ENCODE data around the gene UBAP1L. TPM values are rescaled to one million over a fixed set of nuclear protein-coding genes. Genes with fewer than 3 reads are reported as not detected.

UBAP1L gene
- polyA plus RNA-seq, 4 donors, result 1.5 to 5.8 (median 4.5) TPM

- H3K4me3 ChIP-seq (ENCODE audit: low read depth in 1 of 3, low read length in 3 of 3), result no peak overlapping the region
- peaks cover 0 to 4% (median 0%) of the 10 kb centered on the region in 3 donors for H3K27me3 ChIP-seq (ENCODE audit: control insufficient read depth in 3 of 3, insufficient read depth in 3 of 3, low read length in 3 of 3)
- peak overlapping the region in 1 of 3 donors; percentile 28 for H3K27ac ChIP-seq (ENCODE audit: low read depth in 1 of 3, low read length in 2 of 3)
- no peaks in the 10 kb centered on the region for H3K9me3 ChIP-seq (ENCODE audit: control insufficient read depth in 2 of 2, insufficient read depth in 1 of 2, low read depth in 1 of 2, low read length in 1 of 2)
- WGBS, 3 donors, result 78 to 85% (median 83%) methylated on average over 7 of the region's 7 CpGs
- H3K36me3 ChIP-seq (ENCODE audit: control insufficient read depth in 3 of 3, insufficient read depth in 2 of 3, low read depth in 1 of 3, low read length in 3 of 3), result no peaks in the 10 kb centered on the region
- FAIRE-seq, result no peak
- DNase-seq, result peak in 1 of 2 donors; percentile 79
- peaks cover 0 to 64% (median 19%) of the 10 kb centered on the region in 3 donors for H3K4me1 ChIP-seq (ENCODE audit: control insufficient read depth in 3 of 3, insufficient read depth in 2 of 3, low read depth in 1 of 3, low read length in 2 of 3)
These were observed 30.3 kb downstream of the UBAP1L start for GRCh38 chr15:65084500-65085206.

GRCh38 chr15:65083262-65083701 is 31.7 kb downstream of the UBAP1L start:
- DNase-seq (peak in 1 of 2 donors; percentile 54), FAIRE-seq (no peak)
- H3K36me3 ChIP-seq (ENCODE audit: control insufficient read depth in 3 of 3, insufficient read depth in 2 of 3, low read depth in 1 of 3, low read length in 3 of 3), result no peaks in the 10 kb centered on the region
- H3K9me3 ChIP-seq (ENCODE audit: control insufficient read depth in 2 of 2, insufficient read depth in 1 of 2, low read depth in 1 of 2, low read length in 1 of 2), result no peaks in the 10 kb centered on the region
- WGBS, 3 donors, result 50 to 69% (median 66%) methylated on average over 7 of the region's 7 CpGs
- peaks cover 0 to 51% (median 16%) of the 10 kb centered on the region in 3 donors for H3K4me1 ChIP-seq (ENCODE audit: control insufficient read depth in 3 of 3, insufficient read depth in 2 of 3, low read depth in 1 of 3, low read length in 2 of 3)
- H3K27ac ChIP-seq (ENCODE audit: low read depth in 1 of 3, low read length in 2 of 3), result no peak overlapping the region
- peaks cover 0 to 4% (median 0%) of the 10 kb centered on the region in 3 donors for H3K27me3 ChIP-seq (ENCODE audit: control insufficient read depth in 3 of 3, insufficient read depth in 3 of 3, low read length in 3 of 3)
- no peak overlapping the region for H3K4me3 ChIP-seq (ENCODE audit: low read depth in 1 of 3, low read length in 3 of 3)

- no peak overlapping the region for H3K4me3 ChIP-seq (ENCODE audit: low read depth in 1 of 3, low read length in 3 of 3)
- 6 to 12% (median 7%) methylated on average over 7 of the region's 7 CpGs for WGBS, 3 donors
- H3K9me3 ChIP-seq (ENCODE audit: control insufficient read depth in 2 of 2, insufficient read depth in 1 of 2, low read depth in 1 of 2, low read length in 1 of 2), result no peaks in the 10 kb centered on the region
- peaks cover 0 to 46% (median 12%) of the 10 kb centered on the region in 3 donors for H3K4me1 ChIP-seq (ENCODE audit: control insufficient read depth in 3 of 3, insufficient read depth in 2 of 3, low read depth in 1 of 3, low read length in 2 of 3)
- DNase-seq (peak; percentile 75 to 79), FAIRE-seq (no peak)
- H3K36me3 ChIP-seq (ENCODE audit: control insufficient read depth in 3 of 3, insufficient read depth in 2 of 3, low read depth in 1 of 3, low read length in 3 of 3), result no peaks in the 10 kb centered on the region
- H3K27me3 ChIP-seq (ENCODE audit: control insufficient read depth in 3 of 3, insufficient read depth in 3 of 3, low read length in 3 of 3), result peaks cover 0 to 8% (median 0%) of the 10 kb centered on the region in 3 donors
- no peak overlapping the region for H3K27ac ChIP-seq (ENCODE audit: low read depth in 1 of 3, low read length in 2 of 3)
These were observed 32.6 kb downstream of the UBAP1L start for GRCh38 chr15:65082303-65082953.

GRCh38 chr15:65081758-65082157 is 33.2 kb downstream of the UBAP1L start:
- Histone ChIP-seq H3K4me1 (ENCODE audit: control insufficient read depth in 3 of 3, insufficient read depth in 2 of 3, low read depth in 1 of 3, low read length in 2 of 3) (peaks cover 0 to 39% (median 12%) of the 10 kb centered on the region in 3 donors), H3K27ac (ENCODE audit: low read depth in 1 of 3, low read length in 2 of 3) (no peak overlapping the region), H3K36me3 (ENCODE audit: control insufficient read depth in 3 of 3, insufficient read depth in 2 of 3, low read depth in 1 of 3, low read length in 3 of 3) (no peaks in the 10 kb centered on the region), H3K9me3 (ENCODE audit: control insufficient read depth in 2 of 2, insufficient read depth in 1 of 2, low read depth in 1 of 2, low read length in 1 of 2) (peaks cover 0 to 3% of the 10 kb centered on the region in 2 donors), H3K27me3 (ENCODE audit: control insufficient read depth in 3 of 3, insufficient read depth in 3 of 3, low read length in 3 of 3) (peaks cover 0 to 12% (median 0%) of the 10 kb centered on the region in 3 donors), H3K4me3 (ENCODE audit: low read depth in 1 of 3, low read length in 3 of 3) (no peak overlapping the region)
- FAIRE-seq (no peak), DNase-seq (no peak)
- WGBS, 3 donors, result 78 to 91% (median 83%) methylated on average over 5 of the region's 5 CpGs

- DNase-seq (no peak), FAIRE-seq (no peak)
- Histone ChIP-seq H3K36me3 (ENCODE audit: control insufficient read depth in 3 of 3, insufficient read depth in 2 of 3, low read depth in 1 of 3, low read length in 3 of 3) (no peaks in the 10 kb centered on the region), H3K27me3 (ENCODE audit: control insufficient read depth in 3 of 3, insufficient read depth in 3 of 3, low read length in 3 of 3) (peaks cover 0 to 17% (median 0%) of the 10 kb centered on the region in 3 donors), H3K9me3 (ENCODE audit: control insufficient read depth in 2 of 2, insufficient read depth in 1 of 2, low read depth in 1 of 2, low read length in 1 of 2) (peaks cover 0 to 3% of the 10 kb centered on the region in 2 donors), H3K27ac (ENCODE audit: low read depth in 1 of 3, low read length in 2 of 3) (no peak overlapping the region), H3K4me3 (ENCODE audit: low read depth in 1 of 3, low read length in 3 of 3) (no peak overlapping the region), H3K4me1 (ENCODE audit: control insufficient read depth in 3 of 3, insufficient read depth in 2 of 3, low read depth in 1 of 3, low read length in 2 of 3) (peaks cover 0 to 35% (median 12%) of the 10 kb centered on the region in 3 donors)
- WGBS, 3 donors, result 54 to 61% (median 55%) methylated on average over 6 of the region's 6 CpGs
These were observed 33.7 kb downstream of the UBAP1L start for GRCh38 chr15:65081270-65081669.

GRCh38 chr15:65079580-65079979 is 35.4 kb downstream of the UBAP1L start:
- H3K9me3 ChIP-seq (ENCODE audit: control insufficient read depth in 2 of 2, insufficient read depth in 1 of 2, low read depth in 1 of 2, low read length in 1 of 2), result peaks cover 0 to 5% of the 10 kb centered on the region in 2 donors
- peaks cover 0 to 17% (median 0%) of the 10 kb centered on the region in 3 donors for H3K27me3 ChIP-seq (ENCODE audit: control insufficient read depth in 3 of 3, insufficient read depth in 3 of 3, low read length in 3 of 3)
- H3K36me3 ChIP-seq (ENCODE audit: control insufficient read depth in 3 of 3, insufficient read depth in 2 of 3, low read depth in 1 of 3, low read length in 3 of 3), result no peaks in the 10 kb centered on the region
- DNase-seq (peak in 1 of 2 donors; percentile 29), FAIRE-seq (no peak)
- WGBS, 3 donors, result 81 to 91% (median 82%) methylated on average over 5 of the region's 5 CpGs
- peaks cover 0 to 28% (median 5%) of the 10 kb centered on the region in 3 donors for H3K4me1 ChIP-seq (ENCODE audit: control insufficient read depth in 3 of 3, insufficient read depth in 2 of 3, low read depth in 1 of 3, low read length in 2 of 3)
- no peak overlapping the region for H3K27ac ChIP-seq (ENCODE audit: low read depth in 1 of 3, low read length in 2 of 3)
- no peak overlapping the region for H3K4me3 ChIP-seq (ENCODE audit: low read depth in 1 of 3, low read length in 3 of 3)

- peak overlapping the region in 1 of 3 donors; percentile 52 for H3K27ac ChIP-seq (ENCODE audit: low read depth in 1 of 3, low read length in 2 of 3)
- peaks cover 0 to 5% of the 10 kb centered on the region in 2 donors for H3K9me3 ChIP-seq (ENCODE audit: control insufficient read depth in 2 of 2, insufficient read depth in 1 of 2, low read depth in 1 of 2, low read length in 1 of 2)
- H3K36me3 ChIP-seq (ENCODE audit: control insufficient read depth in 3 of 3, insufficient read depth in 2 of 3, low read depth in 1 of 3, low read length in 3 of 3), result no peaks in the 10 kb centered on the region
- peak; percentile 90 to 93 for DNase-seq
- no peak overlapping the region for H3K4me3 ChIP-seq (ENCODE audit: low read depth in 1 of 3, low read length in 3 of 3)
- no peak for FAIRE-seq
- H3K4me1 ChIP-seq (ENCODE audit: control insufficient read depth in 3 of 3, insufficient read depth in 2 of 3, low read depth in 1 of 3, low read length in 2 of 3), result peaks cover 0 to 18% (median 5%) of the 10 kb centered on the region in 3 donors
- 9 to 14% (median 12%) methylated on average over 24 of the region's 24 CpGs for WGBS, 3 donors
- peaks cover 0 to 17% (median 0%) of the 10 kb centered on the region in 3 donors for H3K27me3 ChIP-seq (ENCODE audit: control insufficient read depth in 3 of 3, insufficient read depth in 3 of 3, low read length in 3 of 3)
These were observed 37.0 kb downstream of the UBAP1L start for GRCh38 chr15:65077981-65078352.

- Histone ChIP-seq H3K27me3 (ENCODE audit: control insufficient read depth in 3 of 3, insufficient read depth in 3 of 3, low read length in 3 of 3) (peaks cover 0 to 17% (median 0%) of the 10 kb centered on the region in 3 donors), H3K4me3 (ENCODE audit: low read depth in 1 of 3, low read length in 3 of 3) (no peak overlapping the region), H3K9me3 (ENCODE audit: control insufficient read depth in 2 of 2, insufficient read depth in 1 of 2, low read depth in 1 of 2, low read length in 1 of 2) (peaks cover 0 to 5% of the 10 kb centered on the region in 2 donors), H3K4me1 (ENCODE audit: control insufficient read depth in 3 of 3, insufficient read depth in 2 of 3, low read depth in 1 of 3, low read length in 2 of 3) (peaks cover 0 to 13% (median 5%) of the 10 kb centered on the region in 3 donors), H3K27ac (ENCODE audit: low read depth in 1 of 3, low read length in 2 of 3) (no peak overlapping the region), H3K36me3 (ENCODE audit: control insufficient read depth in 3 of 3, insufficient read depth in 2 of 3, low read depth in 1 of 3, low read length in 3 of 3) (no peaks in the 10 kb centered on the region)
- no peak for DNase-seq
- no peak for FAIRE-seq
- 67 to 78% (median 70%) methylated on average over 73 to 85 of the region's 85 CpGs for WGBS, 3 donors
These were observed 37.6 kb downstream of the UBAP1L start for GRCh38 chr15:65077291-65077980.

Data from small intestine (tissue), 7 donors.